IPS-20b (cell line): ENCODE data around the gene RCAN1.
"Not testable (repeated sequence)": the region's sequence is repeated elsewhere in the genome, so short reads cannot be mapped to it uniquely, and the experiment has no call there.

Source experiments
- H3K27ac ChIP-seq: one replicate; pipeline ENCODE4 v1.5.1; 2013; ENCODE audit warnings: low read length
- H3K27me3 ChIP-seq: 2 replicates; pipeline ENCODE4 v1.6.1; 2013; ENCODE audit warnings: mild to moderate bottlenecking, low read length, inconsistent platforms; ENCODE audit not compliant: insufficient read depth
- H3K36me3 ChIP-seq: 2 replicates; pipeline ENCODE4 v1.6.1; 2013; ENCODE audit warnings: low read depth, mild to moderate bottlenecking, inconsistent platforms, low read length, moderate library complexity; ENCODE audit not compliant: insufficient read depth
- H3K4me1 ChIP-seq: 2 replicates; pipeline ENCODE4 v1.6.1; 2013; ENCODE audit warnings: mild to moderate bottlenecking, control low read depth, inconsistent platforms, low read length, moderate library complexity; ENCODE audit not compliant: insufficient read depth
- H3K4me3 ChIP-seq: 2 replicates; pipeline ENCODE4 v1.5.1; 2013; ENCODE audit warnings: mild to moderate bottlenecking, low read length, inconsistent platforms
- H3K9ac ChIP-seq: 2 replicates; pipeline ENCODE4 v1.6.1; 2013; ENCODE audit warnings: low read depth, mild to moderate bottlenecking, inconsistent platforms, low read length, moderate library complexity
- H3K9me3 ChIP-seq: 2 replicates; pipeline ENCODE4 v1.6.1; 2013; ENCODE audit warnings: mild to moderate bottlenecking, low read depth, low read length, inconsistent platforms; ENCODE audit not compliant: insufficient read depth

The RCAN1 gene

DNA sequence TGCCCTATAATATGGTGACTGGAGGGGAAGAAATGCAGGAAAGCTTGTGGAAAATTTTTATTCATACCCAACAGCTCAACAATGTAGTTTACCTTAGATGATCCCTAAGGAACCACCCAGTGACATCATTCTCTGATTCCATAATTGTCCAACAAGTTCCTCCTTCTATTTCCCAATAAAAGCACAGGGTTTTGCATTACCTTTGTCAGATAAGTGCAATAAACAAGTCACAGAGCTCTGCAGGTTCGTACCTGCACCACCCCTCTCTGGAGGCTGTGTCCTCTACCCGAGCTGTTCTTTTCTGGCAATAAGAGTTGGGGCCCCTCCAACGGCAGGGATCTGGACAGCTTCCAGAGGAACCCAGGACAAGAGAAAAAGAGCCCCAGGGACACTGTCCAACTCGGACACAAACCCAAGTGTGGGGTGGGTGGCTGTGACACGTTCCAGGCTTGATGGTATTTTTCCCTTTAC lies 38.8 kb downstream of the RCAN1 start:
- H3K4me1 ChIP-seq, result 0 out of 2 replicates have a peak, but pooled peaks cover 3% of the 10 kb centered on the region
- no peak overlapping the region for H3K4me3 ChIP-seq
- H3K9ac ChIP-seq, result no peak overlapping the region
- H3K27ac ChIP-seq, result no peak overlapping the region
- H3K27me3 ChIP-seq, result no peaks in the 10 kb centered on the region
- H3K9me3 ChIP-seq, result no peaks in the 10 kb centered on the region
- H3K36me3 ChIP-seq, result no peaks in the 10 kb centered on the region

GRCh38 chr21:34574601-34575529 lies 40.0 kb downstream of the RCAN1 start:
- Histone ChIP-seq H3K36me3 (no peaks in the 10 kb centered on the region), H3K9ac (no peak overlapping the region), H3K4me3 (no peak overlapping the region), H3K27me3 (no peaks in the 10 kb centered on the region), H3K9me3 (no peaks in the 10 kb centered on the region), H3K27ac (no peak overlapping the region), H3K4me1 (0 out of 2 replicates have a peak, but pooled peaks cover 3% of the 10 kb centered on the region)

DNA sequence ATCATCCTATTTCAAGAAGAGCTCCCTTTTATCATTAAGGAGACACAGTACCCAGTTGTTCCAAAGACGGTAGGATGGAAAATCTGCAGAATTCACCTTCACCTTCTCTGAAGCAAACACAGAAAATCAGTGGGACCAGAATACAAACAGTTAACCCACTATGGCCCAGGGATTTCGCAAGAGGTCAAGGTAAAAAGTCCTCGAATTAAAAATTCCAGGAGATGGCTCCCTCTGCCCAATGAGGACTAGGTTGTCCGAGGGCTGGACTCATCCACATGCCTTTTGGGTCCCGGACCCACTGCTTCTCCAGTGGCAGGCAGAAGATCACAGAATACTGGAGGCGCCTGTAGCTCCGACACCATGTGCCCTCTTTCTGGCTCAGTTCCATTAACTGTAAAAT lies 42.9 kb downstream of the RCAN1 start:
- H3K27me3 ChIP-seq, result no peaks in the 10 kb centered on the region
- H3K9me3 ChIP-seq, result no peaks in the 10 kb centered on the region
- H3K36me3 ChIP-seq, result no peaks in the 10 kb centered on the region
- H3K4me1 ChIP-seq, result 0 out of 2 replicates have a peak, but pooled peaks cover 3% of the 10 kb centered on the region
- no peak overlapping the region for H3K9ac ChIP-seq
- no peak overlapping the region for H3K27ac ChIP-seq
- no peak overlapping the region for H3K4me3 ChIP-seq

DNA sequence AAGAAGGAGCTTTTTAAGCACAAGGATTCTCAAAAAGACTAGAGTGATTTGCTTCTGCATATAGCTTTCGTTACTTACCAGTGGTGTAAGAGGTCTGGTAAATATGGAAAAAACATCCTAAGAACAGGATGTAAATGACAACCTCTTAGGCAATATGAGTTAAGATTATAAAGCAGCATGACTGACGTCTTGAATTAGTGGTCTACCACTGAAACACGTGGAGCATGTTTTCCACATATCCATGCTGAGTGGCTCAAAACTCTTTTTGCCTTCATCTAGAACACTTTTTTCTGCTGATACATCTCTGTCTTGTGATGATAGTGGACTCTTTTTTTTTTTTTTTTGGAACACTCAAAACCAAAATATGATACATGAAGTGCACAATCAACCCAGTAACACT lies 44.6 kb downstream of the RCAN1 start:
- no peaks in the 10 kb centered on the region for H3K9me3 ChIP-seq
- H3K9ac ChIP-seq, result no peak overlapping the region
- 0 out of 2 replicates have a peak, but pooled peaks cover 3% of the 10 kb centered on the region for H3K4me1 ChIP-seq
- H3K4me3 ChIP-seq, result no peak overlapping the region
- no peaks in the 10 kb centered on the region for H3K27me3 ChIP-seq
- H3K36me3 ChIP-seq, result no peaks in the 10 kb centered on the region
- no peak overlapping the region for H3K27ac ChIP-seq

DNA sequence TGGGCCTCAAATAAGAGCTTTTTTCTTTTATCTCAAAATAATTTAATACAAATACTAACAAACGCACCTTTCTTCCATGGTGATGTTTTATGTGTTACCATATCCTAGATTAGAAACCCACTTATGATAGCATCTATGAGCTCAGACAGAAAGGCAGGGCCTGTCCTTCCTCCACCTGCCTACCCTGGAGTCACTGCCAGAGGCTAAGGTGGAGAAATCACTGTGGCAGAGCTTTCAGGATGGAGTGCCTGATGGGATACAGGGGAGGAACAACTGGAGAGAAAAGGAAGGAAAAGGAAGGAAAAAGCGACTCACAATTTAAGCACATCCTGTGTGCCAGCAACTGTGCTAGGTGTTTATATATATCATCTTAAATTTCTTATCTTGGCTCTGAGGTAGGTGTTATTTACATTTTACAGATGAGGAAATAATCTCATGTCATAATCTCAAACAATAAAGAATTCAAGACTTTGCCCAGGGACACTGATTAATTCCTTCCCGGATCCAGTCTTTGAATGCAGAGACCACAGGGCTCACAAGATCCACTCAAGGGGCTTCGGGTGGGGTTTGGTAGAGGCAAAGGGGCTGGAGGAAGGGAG lies 45.4 kb downstream of the RCAN1 start:
- no peak overlapping the region for H3K9ac ChIP-seq
- H3K4me3 ChIP-seq, result no peak overlapping the region
- 0 out of 2 replicates have a peak, but pooled peaks cover 3% of the 10 kb centered on the region for H3K4me1 ChIP-seq
- no peaks in the 10 kb centered on the region for H3K27me3 ChIP-seq
- H3K9me3 ChIP-seq, result no peaks in the 10 kb centered on the region
- no peaks in the 10 kb centered on the region for H3K36me3 ChIP-seq
- H3K27ac ChIP-seq, result no peak overlapping the region

- H3K36me3 ChIP-seq, H3K9ac ChIP-seq, H3K9me3 ChIP-seq, H3K27me3 ChIP-seq, H3K27ac ChIP-seq, H3K4me1 ChIP-seq, H3K4me3 ChIP-seq: not testable (repeated sequence)
These were observed 46.1 kb downstream of the RCAN1 start for GRCh38 chr21:34568801-34569200.

GRCh38 chr21:34567604-34568155 lies 47.2 kb downstream of the RCAN1 start:
- no peaks in the 10 kb centered on the region for H3K27me3 ChIP-seq
- no peak overlapping the region for H3K9ac ChIP-seq
- no peak overlapping the region for H3K4me3 ChIP-seq
- H3K27ac ChIP-seq, result no peak overlapping the region
- no peaks in the 10 kb centered on the region for H3K9me3 ChIP-seq
- 0 out of 2 replicates have a peak, but pooled peaks cover 3% of the 10 kb centered on the region for H3K4me1 ChIP-seq
- no peaks in the 10 kb centered on the region for H3K36me3 ChIP-seq

DNA sequence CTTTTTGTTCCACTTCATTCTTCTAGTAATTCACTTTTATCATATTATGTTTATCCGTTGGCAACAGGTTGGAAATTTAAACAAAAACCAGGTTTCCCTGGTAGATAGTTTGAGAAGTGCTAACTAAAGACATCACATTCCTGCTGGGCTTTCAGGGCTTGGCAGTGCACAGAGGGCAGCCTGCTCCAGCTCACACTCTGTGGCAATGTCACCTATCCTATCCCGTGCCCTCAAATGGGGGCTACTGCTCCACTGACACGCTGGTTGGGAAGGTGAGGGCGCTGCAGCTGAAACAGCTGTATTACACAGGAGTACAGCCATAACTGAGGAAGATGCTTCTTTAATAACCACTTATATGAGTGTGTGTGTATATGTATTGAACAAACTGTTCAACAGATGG lies 49.7 kb downstream of the RCAN1 start:
- Histone ChIP-seq H3K27ac (no peak overlapping the region), H3K9ac (no peak overlapping the region), H3K4me1 (no peaks in the 10 kb centered on the region), H3K4me3 (no peak overlapping the region), H3K9me3 (no peaks in the 10 kb centered on the region), H3K27me3 (no peaks in the 10 kb centered on the region), H3K36me3 (no peaks in the 10 kb centered on the region)

DNA sequence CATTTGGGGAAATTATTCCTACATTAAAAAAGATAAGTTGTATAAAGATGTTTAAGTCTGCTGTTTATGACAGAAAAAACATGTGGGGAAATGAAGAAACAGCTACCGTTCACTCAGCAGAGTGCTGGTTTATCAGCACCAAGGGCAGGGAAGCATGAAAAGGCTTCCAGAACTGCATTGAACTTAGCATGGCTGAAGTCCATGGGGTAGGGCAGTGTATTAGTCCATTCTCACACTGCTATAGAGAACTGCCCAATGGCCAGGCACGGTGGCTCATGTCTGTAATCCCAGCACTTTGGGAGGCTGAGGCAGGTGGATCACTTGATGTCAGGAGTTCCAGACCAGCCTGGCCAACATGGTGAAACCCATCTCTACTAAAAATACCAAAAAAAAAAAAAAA lies 51.5 kb downstream of the RCAN1 start:
- H3K36me3 ChIP-seq, H3K27me3 ChIP-seq, H3K4me1 ChIP-seq, H3K4me3 ChIP-seq, H3K27ac ChIP-seq, H3K9ac ChIP-seq, H3K9me3 ChIP-seq: not testable (repeated sequence)

GRCh38 chr21:34561806-34562205 lies 53.1 kb downstream of the RCAN1 start:
- Histone ChIP-seq H3K9me3 (no peaks in the 10 kb centered on the region), H3K27ac (no peak overlapping the region), H3K9ac (no peak overlapping the region), H3K4me3 (no peak overlapping the region), H3K4me1 (no peaks in the 10 kb centered on the region), H3K36me3 (no peaks in the 10 kb centered on the region), H3K27me3 (no peaks in the 10 kb centered on the region)

GRCh38 chr21:34560609-34561008 lies 54.3 kb downstream of the RCAN1 start:
- no peaks in the 10 kb centered on the region for H3K36me3 ChIP-seq
- H3K9me3 ChIP-seq, result no peaks in the 10 kb centered on the region
- H3K27ac ChIP-seq, result no peak overlapping the region
- H3K4me3 ChIP-seq, result no peak overlapping the region
- H3K27me3 ChIP-seq, result no peaks in the 10 kb centered on the region
- H3K4me1 ChIP-seq, result no peaks in the 10 kb centered on the region
- no peak overlapping the region for H3K9ac ChIP-seq

DNA sequence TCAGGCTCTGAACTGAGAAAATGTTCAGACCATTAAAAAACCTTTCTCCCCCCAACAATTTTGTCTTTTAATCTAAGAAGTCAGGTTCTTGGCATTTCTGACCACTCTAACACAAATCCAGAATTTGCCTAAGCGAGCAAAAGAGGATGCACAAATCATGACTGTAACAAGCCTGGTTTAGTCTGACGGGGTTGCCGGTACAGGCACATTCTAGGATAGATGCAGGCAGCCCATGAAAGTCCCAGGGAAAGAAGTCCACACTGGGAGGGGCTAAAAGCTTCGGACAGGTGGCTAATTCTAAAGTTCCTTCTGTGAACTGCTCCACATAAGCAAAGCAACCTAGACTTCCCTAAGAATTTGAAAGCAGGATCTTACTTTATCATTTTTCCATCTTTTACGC lies 54.9 kb downstream of the RCAN1 start:
- Histone ChIP-seq H3K27me3 (no peaks in the 10 kb centered on the region), H3K36me3 (no peaks in the 10 kb centered on the region), H3K27ac (no peak overlapping the region), H3K9ac (no peak overlapping the region), H3K4me3 (no peak overlapping the region), H3K4me1 (no peaks in the 10 kb centered on the region), H3K9me3 (peaks cover 2% of the 10 kb centered on the region)
